ENCODE measurements around the gene MRPL40. TPM values are rescaled to one million over a fixed set of nuclear protein-coding genes. Genes with fewer than 3 reads are reported as not detected.

Gene MRPL40
- total and polyA plus RNA-seq, 2 of the 13 experiments (the other 11 are each of a cell fraction or from before 2014, with no cell fraction given) = 42.7 to 79.7 TPM

GRCh38 chr22:19432133-19432851 lies at the start of gene MRPL40 (continued):
- TF ChIP-seq ZNF280D (CRISPR knock-in tag; IDR thresholded peaks at IDR 0.05) (peak; percentile 86; the same call in 1 of the 2 replicates), ZNF709 (CRISPR knock-in tag; IDR thresholded peaks at IDR 0.05) (peak; percentile 56; the same call in 1 of the 2 replicates), TGIF2 (CRISPR knock-in tag; IDR thresholded peaks at IDR 0.05) (peak; percentile 97), ZNF776 (CRISPR knock-in tag; IDR thresholded peaks at IDR 0.05) (peak; percentile 97), THAP7 (CRISPR knock-in tag; IDR thresholded peaks at IDR 0.05) (peak; percentile 96), ATF4 (CRISPR knock-in tag; IDR thresholded peaks at IDR 0.05) (peak in 1 of 2 experiments; percentile 69; a peak in 2 of 4 replicates), HBP1 (CRISPR knock-in tag; IDR thresholded peaks at IDR 0.05; ENCODE audit: low read depth) (peak; percentile 99), NFRKB (IDR thresholded peaks at IDR 0.05) (no peak), TSC22D2 (CRISPR knock-in tag; IDR thresholded peaks at IDR 0.05; ENCODE audit: borderline replicate concordance) (peak; percentile 91), SOX13 (IDR thresholded peaks at IDR 0.05) (0 out of 2 replicates have a peak, but pooled peaks have one; percentile 11), SOX13 (CRISPR knock-in tag; conservative IDR thresholded peaks at IDR 0.05 in 1 of 2, IDR thresholded peaks at IDR 0.05 in 1 of 2) (peak in 1 of 2 experiments; percentile 79; a peak in 2 of 4 replicates), ZNF34 (CRISPR knock-in tag; IDR thresholded peaks at IDR 0.05; ENCODE audit: borderline replicate concordance) (peak; percentile 91; the same call in 1 of the 2 replicates), TAF1 (CRISPR knock-in tag; IDR thresholded peaks at IDR 0.05) (peak; percentile 96), HNF1B (CRISPR knock-in tag; IDR thresholded peaks at IDR 0.05) (peak; percentile 93), SMAD3 (CRISPR knock-in tag; IDR thresholded peaks at IDR 0.05) (peak; percentile 97), KLF15 (CRISPR knock-in tag; IDR thresholded peaks at IDR 0.05; ENCODE audit: borderline replicate concordance) (peak; percentile 92; the same call in 1 of the 2 replicates), MED8 (CRISPR knock-in tag; IDR thresholded peaks at IDR 0.05; ENCODE audit: insufficient replicate concordance) (peak; percentile 94), U2AF1 (optimal IDR thresholded peaks at IDR 0.05; ENCODE audit: low read depth, low read length) (peak; percentile 88), ZNF18 (CRISPR knock-in tag; IDR thresholded peaks at IDR 0.05; ENCODE audit: insufficient replicate concordance) (peak; percentile 86)
